AG04450 (cell line): ENCODE measurements around the gene NR2E3. TPM values are rescaled to one million over a fixed set of nuclear protein-coding genes. Genes with fewer than 3 reads are reported as not detected.

Source experiments
- CTCF ChIA-PET: fragments of 300-600, 350-600 bp; formaldehyde crosslinking; extraction: SDS; loops from one replicate; lab custom pipeline; 2022; ENCODE audit warnings: antibody characterized with exemption, inconsistent platforms; lab: Charles Lee
- POLR2A ChIA-PET: fragments of 350-600 bp; formaldehyde crosslinking; extraction: SDS; loops from one replicate; lab custom pipeline; 2021; ENCODE audit warnings: antibody characterized with exemption, inconsistent platforms; lab: Yijun Ruan, JAX
- DNase-seq: peaks from one replicate; pipeline ENCODE4 v3.0.0-alpha.2; 2011; ENCODE audit warnings: low read depth, low spot score
- H3K27ac ChIP-seq: one replicate; pipeline ENCODE4 v1.5.1; 2012; ENCODE audit warnings: low read depth, low read length, control low read depth
- H3K27me3 ChIP-seq: one replicate; pipeline ENCODE4 v1.6.0; 2012; ENCODE audit warnings: low read length; ENCODE audit not compliant: control insufficient read depth, insufficient read depth
- H3K4me3 ChIP-seq: 2 replicates; pipeline ENCODE4 v1.5.1; 2011; ENCODE audit warnings: mild to moderate bottlenecking, low read depth, low read length, control low read depth
- H3K9me3 ChIP-seq: 2 replicates; pipeline ENCODE4 v1.5.1; 2012; ENCODE audit warnings: low read length; ENCODE audit not compliant: control insufficient read depth, insufficient read depth
- polyA plus RNA-seq: library from polyadenylated mRNA; depleted of rRNA; stranded (reverse); fragments of >200 nt; gene quantifications from 2 replicates; pipeline ENCODE4 v1.2.3, GENCODE V29; 2011
- TF ChIP-seq, protein P1 (sequence below): IDR thresholded peaks from 2 replicates; pipeline ENCODE4 v1.5.1; 2011; ENCODE audit warnings: low read depth, low read length, control low read depth, inconsistent platforms

NR2E3 gene
- polyA plus RNA-seq, 1 experiment = 0.16 TPM

- Histone ChIP-seq H3K9me3 (no peaks in the 10 kb centered on the region; the same call in 1 of the 2 replicates), H3K4me3 (no peak overlapping the region), H3K27ac (no peak overlapping the region), H3K27me3 (no peaks in the 10 kb centered on the region)
- ChIA-PET CTCF (interaction anchor here (0.6 to 3.6 kb wide), 7 partner anchors 9 to 82 kb away, joined by 3 to 24 read pairs (median 6); no protein-coding TSS in a partner anchor), POLR2A (no interaction called here)
- TF ChIP-seq, protein P1, sequence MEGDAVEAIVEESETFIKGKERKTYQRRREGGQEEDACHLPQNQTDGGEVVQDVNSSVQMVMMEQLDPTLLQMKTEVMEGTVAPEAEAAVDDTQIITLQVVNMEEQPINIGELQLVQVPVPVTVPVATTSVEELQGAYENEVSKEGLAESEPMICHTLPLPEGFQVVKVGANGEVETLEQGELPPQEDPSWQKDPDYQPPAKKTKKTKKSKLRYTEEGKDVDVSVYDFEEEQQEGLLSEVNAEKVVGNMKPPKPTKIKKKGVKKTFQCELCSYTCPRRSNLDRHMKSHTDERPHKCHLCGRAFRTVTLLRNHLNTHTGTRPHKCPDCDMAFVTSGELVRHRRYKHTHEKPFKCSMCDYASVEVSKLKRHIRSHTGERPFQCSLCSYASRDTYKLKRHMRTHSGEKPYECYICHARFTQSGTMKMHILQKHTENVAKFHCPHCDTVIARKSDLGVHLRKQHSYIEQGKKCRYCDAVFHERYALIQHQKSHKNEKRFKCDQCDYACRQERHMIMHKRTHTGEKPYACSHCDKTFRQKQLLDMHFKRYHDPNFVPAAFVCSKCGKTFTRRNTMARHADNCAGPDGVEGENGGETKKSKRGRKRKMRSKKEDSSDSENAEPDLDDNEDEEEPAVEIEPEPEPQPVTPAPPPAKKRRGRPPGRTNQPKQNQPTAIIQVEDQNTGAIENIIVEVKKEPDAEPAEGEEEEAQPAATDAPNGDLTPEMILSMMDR = no peak
- no peak for DNase-seq
Measured at GRCh38 chr15:71779073-71779797, 31.1 kb upstream of the NR2E3 start.

DNA sequence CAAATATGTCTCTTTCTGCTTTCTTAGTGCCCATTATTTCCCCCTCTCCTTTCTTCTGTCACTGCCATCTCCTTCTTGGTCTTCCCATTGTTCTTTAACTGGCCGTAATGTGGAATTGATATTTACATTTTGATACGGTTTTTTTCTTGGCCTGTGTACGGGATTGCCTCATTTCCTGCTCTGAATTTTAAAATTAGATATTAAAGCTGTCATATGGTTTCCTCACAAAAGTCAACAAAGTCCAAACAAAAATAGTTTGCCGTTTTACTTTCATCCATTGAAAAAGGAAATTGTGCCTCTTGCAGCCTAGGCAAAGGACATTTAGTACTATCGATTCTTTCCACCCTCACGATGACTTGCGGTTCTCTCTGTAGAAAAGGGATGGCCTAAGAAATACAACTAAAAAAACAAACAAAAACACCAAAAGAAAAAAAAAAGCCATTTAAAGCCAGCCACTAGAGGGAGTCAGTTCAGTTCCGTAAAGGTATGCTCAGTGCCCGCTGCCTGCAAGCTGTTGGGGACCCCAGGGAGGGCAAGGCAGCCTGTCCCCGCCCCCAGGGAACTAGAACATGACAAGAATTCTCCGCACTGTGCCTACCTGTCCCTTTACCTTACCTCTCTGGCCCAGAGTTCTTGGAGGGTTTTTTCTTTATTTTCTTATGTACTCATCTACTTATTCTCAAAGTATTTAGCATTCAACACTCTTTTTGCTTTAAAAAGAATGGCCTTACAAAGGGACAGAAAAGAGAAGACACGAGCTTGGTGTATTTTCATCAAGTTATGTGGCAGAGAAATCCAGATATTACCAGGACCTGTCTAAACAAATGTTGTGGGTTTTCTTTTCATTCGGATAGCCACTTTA, 30.0 kb upstream of the NR2E3 start:
- TF ChIP-seq, protein P1 = peak; percentile 82
- ChIA-PET CTCF (interaction anchor here (0.6 to 3.6 kb wide), 13 partner anchors 8 to 534 kb away, joined by 3 to 24 read pairs (median 5); no protein-coding TSS in a partner anchor), POLR2A (interaction anchor here (0.5 kb wide), 1 partner anchor 98 kb away, joined by 6 read pairs; no protein-coding TSS in a partner anchor)
- H3K27ac ChIP-seq = no peak overlapping the region
- H3K4me3 ChIP-seq = no peak overlapping the region
- DNase-seq = no peak
- H3K9me3 ChIP-seq = no peaks in the 10 kb centered on the region; the same call in 1 of the 2 replicates
- H3K27me3 ChIP-seq = no peaks in the 10 kb centered on the region

DNA sequence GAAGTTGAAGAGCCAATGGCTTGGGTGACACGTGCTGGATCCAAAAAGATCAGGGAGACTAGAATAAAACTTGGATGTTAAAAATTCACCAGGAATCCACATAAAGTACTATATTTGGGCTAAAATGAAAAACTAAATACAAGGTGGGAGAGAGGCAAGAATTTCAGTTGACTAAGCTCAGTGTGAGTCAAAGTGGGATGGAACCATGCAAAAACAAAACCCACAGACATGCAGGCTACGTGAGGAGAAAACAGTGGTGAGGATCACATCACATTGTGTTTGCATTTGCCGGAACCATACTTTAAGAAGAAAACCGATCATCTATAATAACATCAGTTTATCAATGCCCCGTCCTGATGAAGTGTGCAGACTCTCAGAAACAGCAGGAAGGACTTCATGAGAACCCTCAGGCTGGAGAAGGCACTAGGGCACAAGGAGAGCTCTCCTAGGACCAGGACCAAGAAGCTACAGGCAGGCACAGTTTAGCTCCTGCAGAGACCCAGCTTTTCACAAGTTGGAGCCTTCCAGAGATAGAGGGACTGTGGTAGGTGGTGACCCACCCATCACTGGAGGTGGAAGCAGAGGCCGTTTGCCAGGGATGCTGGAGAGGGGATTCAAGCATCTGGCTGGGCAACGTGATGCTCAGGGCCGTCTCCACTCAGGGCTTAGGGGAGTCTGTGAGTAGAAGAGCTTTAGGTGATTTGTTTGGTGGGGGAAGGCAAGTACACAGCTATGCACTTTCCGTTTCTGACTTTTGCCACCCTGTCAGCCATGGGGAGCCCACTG, 29.0 kb upstream of the NR2E3 start:
- CTCF ChIA-PET = interaction anchor here (0.6 to 3.6 kb wide), 9 partner anchors 8 to 535 kb away, joined by 3 to 24 read pairs (median 4); no protein-coding TSS in a partner anchor
- H3K27me3 ChIP-seq = no peaks in the 10 kb centered on the region
- no peaks in the 10 kb centered on the region; the same call in 1 of the 2 replicates for H3K9me3 ChIP-seq
- H3K4me3 ChIP-seq = no peak overlapping the region
- TF ChIP-seq, protein P1 = no peak
- POLR2A ChIA-PET = interaction anchor here (0.5 kb wide), 1 partner anchor 11 kb away, joined by 3 read pairs; no protein-coding TSS in a partner anchor
- no peak for DNase-seq
- no peak overlapping the region for H3K27ac ChIP-seq

DNA sequence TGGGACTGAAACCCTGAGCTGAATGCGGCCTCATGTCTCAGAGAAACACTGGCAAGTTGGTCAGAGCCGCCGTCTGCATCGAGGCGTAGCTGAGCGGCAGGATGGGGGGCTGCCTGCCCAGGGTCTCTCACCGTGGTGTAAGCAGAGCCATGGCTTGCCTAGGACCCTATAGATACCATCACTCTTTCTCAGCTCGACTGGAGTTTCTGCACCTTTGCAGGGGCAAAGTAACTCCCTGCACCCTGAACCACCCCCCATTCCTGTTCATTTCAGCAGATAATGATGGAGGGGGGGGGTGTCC, 28.4 kb upstream of the NR2E3 start:
- CTCF ChIA-PET = interaction anchor here (0.6 to 3.6 kb wide), 6 partner anchors 9 to 374 kb away, joined by 3 to 24 read pairs (median 9); no protein-coding TSS in a partner anchor
- Histone ChIP-seq H3K4me3 (no peak overlapping the region), H3K27ac (no peak overlapping the region), H3K27me3 (no peaks in the 10 kb centered on the region), H3K9me3 (no peaks in the 10 kb centered on the region; the same call in 1 of the 2 replicates)
- TF ChIP-seq, protein P1 = no peak
- no peak for DNase-seq
- POLR2A ChIA-PET = interaction anchor here (0.5 kb wide), 1 partner anchor 12 kb away, joined by 3 read pairs; no protein-coding TSS in a partner anchor
